Measurements from ENCODE around the gene NEDD8.

The NEDD8 gene

GRCh38 chr14:24177041-24177825, 54.9 kb downstream of the NEDD8 start:
- ChIA-PET CTCF (no interaction called here), POLR2A (interaction anchor here (0.9 to 1.3 kb wide), 3 partner anchors 16 to 62 kb away, joined by 3 to 4 read pairs (median 4); partner anchors contain the start of genes DCAF11, IRF9, NRL and RNF31)

GRCh38 chr14:24176599-24176998, 55.6 kb downstream of the NEDD8 start:
- CTCF ChIA-PET: no interaction called here
- Histone ChIP-seq H3K36me3 (ENCODE audit: control insufficient read depth in 2 of 2, insufficient read depth in 1 of 2, low read length in 2 of 2) (peaks cover 0 to 54% of the 10 kb centered on the region in 2 experiments; a peak in 2 of 3 replicates), H3K4me3 (ENCODE audit: low read depth, low read length) (no peak overlapping the region), H3K4me1 (ENCODE audit: control insufficient read depth, insufficient read depth, low read length) (no peaks in the 10 kb centered on the region), H3K27ac (ENCODE audit: extremely low read depth, low read depth, low read length) (0 out of 2 replicates have a peak overlapping the region, but pooled peaks have one; percentile 9), H3K9me3 (ENCODE audit: control insufficient read depth, insufficient read depth, low read depth, low read length) (no peaks in the 10 kb centered on the region)
- POLR2A ChIA-PET: interaction anchor here (0.9 kb wide), 1 partner anchor 40 kb away, joined by 4 read pairs; the partner anchor contains the start of gene PSME1
- no peak for TF ChIP-seq ZNF274 (IDR thresholded peaks at IDR 0.05; ENCODE audit: low read length)
- no peak for TF ChIP-seq ZNF274 (tag by site-specific recombination; IDR thresholded peaks at IDR 0.05; ENCODE audit: borderline replicate concordance)
- no peak for TF ChIP-seq ZNF664 (tag by site-specific recombination; IDR thresholded peaks at IDR 0.05)
- no peak for TF ChIP-seq ZIC2 (tag by site-specific recombination; IDR thresholded peaks at IDR 0.05)
- TF ChIP-seq ZNF501 (tag by site-specific recombination; IDR thresholded peaks at IDR 0.05): no peak
- no peak for TF ChIP-seq ZNF112 (tag by site-specific recombination; IDR thresholded peaks at IDR 0.05)
- TF ChIP-seq ZNF629 (tag by site-specific recombination; IDR thresholded peaks at IDR 0.05): no peak
- TF ChIP-seq REST (tag by site-specific recombination; IDR thresholded peaks at IDR 0.05): no peak
- no peak for TF ChIP-seq KLF17 (tag by site-specific recombination; IDR thresholded peaks at IDR 0.05)
- TF ChIP-seq ZNF747 (tag by site-specific recombination; IDR thresholded peaks at IDR 0.05): no peak
- no peak for TF ChIP-seq ZNF530 (tag by site-specific recombination; IDR thresholded peaks at IDR 0.05; ENCODE audit: low read depth)

More at GRCh38 chr14:24177041-24177825, 54.9 kb downstream of the NEDD8 start:
- H3K36me3 ChIP-seq (ENCODE audit: control insufficient read depth in 2 of 2, insufficient read depth in 1 of 2, low read length in 2 of 2): peaks cover 0 to 61% of the 10 kb centered on the region in 2 experiments; a peak in 2 of 3 replicates
- no peaks in the 10 kb centered on the region for H3K4me1 ChIP-seq (ENCODE audit: control insufficient read depth, insufficient read depth, low read length)
- no peak for TF ChIP-seq ZNF626 (tag by site-specific recombination; IDR thresholded peaks at IDR 0.05)
- TF ChIP-seq, protein P1, sequence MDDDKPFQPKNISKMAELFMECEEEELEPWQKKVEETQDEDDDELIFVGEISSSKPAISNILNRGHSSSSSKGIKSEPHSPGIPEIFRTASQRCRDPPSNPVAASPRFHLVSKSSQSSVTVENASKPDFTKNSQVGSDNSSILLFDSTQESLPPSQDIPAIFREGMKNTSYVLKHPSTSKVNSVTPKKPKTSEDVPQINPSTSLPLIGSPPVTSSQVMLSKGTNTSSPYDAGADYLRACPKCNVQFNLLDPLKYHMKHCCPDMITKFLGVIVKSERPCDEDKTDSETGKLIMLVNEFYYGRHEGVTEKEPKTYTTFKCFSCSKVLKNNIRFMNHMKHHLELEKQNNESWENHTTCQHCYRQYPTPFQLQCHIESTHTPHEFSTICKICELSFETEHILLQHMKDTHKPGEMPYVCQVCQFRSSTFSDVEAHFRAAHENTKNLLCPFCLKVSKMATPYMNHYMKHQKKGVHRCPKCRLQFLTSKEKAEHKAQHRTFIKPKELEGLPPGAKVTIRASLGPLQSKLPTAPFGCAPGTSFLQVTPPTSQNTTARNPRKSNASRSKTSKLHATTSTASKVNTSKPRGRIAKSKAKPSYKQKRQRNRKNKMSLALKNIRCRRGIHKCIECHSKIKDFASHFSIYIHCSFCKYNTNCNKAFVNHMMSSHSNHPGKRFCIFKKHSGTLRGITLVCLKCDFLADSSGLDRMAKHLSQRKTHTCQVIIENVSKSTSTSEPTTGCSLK (tag by site-specific recombination; IDR thresholded peaks at IDR 0.05): no peak
- no peak for TF ChIP-seq OVOL3 (tag by site-specific recombination; IDR thresholded peaks at IDR 0.05)
- TF ChIP-seq ZNF555 (tag by site-specific recombination; conservative IDR thresholded peaks at IDR 0.05): no peak
- H3K4me3 ChIP-seq (ENCODE audit: low read depth, low read length): no peak overlapping the region
- no peaks in the 10 kb centered on the region for H3K9me3 ChIP-seq (ENCODE audit: control insufficient read depth, insufficient read depth, low read depth, low read length)
- 0 out of 2 replicates have a peak overlapping the region, but pooled peaks have one; percentile 9 for H3K27ac ChIP-seq (ENCODE audit: extremely low read depth, low read depth, low read length)

Measured in HEK293 (cell line).